PC-9 (cell line): ENCODE results near the gene CBLB.

Experiments
- EZH2 ChIP-seq: fragments of 200-600 bp; sonication (generic); IDR thresholded peaks from 2 replicates; pipeline ENCODE4 v1.8.0; 2017; ENCODE audit warnings: antibody characterized with exemption, low read depth
- TF ChIP-seq, protein P1 (sequence below): fragments of 200-600 bp; sonication (generic); conservative IDR thresholded peaks from 2 replicates; pipeline ENCODE4 v1.6.1; 2017; ENCODE audit warnings: mixed run types, antibody characterized with exemption, mild to moderate bottlenecking, moderate library complexity

GRCh38 chr3:105755121-105755886 lies 113.5 kb downstream of the CBLB start:
- TF ChIP-seq, protein P1, sequence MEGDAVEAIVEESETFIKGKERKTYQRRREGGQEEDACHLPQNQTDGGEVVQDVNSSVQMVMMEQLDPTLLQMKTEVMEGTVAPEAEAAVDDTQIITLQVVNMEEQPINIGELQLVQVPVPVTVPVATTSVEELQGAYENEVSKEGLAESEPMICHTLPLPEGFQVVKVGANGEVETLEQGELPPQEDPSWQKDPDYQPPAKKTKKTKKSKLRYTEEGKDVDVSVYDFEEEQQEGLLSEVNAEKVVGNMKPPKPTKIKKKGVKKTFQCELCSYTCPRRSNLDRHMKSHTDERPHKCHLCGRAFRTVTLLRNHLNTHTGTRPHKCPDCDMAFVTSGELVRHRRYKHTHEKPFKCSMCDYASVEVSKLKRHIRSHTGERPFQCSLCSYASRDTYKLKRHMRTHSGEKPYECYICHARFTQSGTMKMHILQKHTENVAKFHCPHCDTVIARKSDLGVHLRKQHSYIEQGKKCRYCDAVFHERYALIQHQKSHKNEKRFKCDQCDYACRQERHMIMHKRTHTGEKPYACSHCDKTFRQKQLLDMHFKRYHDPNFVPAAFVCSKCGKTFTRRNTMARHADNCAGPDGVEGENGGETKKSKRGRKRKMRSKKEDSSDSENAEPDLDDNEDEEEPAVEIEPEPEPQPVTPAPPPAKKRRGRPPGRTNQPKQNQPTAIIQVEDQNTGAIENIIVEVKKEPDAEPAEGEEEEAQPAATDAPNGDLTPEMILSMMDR, result no peak
- TF ChIP-seq EZH2, result no peak
